ENCODE data around the gene VARS2. TPM values are rescaled to one million over a fixed set of nuclear protein-coding genes. Genes with fewer than 3 reads are reported as not detected.

VARS2 gene
- total and polyA plus RNA-seq, 9 of the 15 experiments (the other 6 are each of a cell fraction or from before 2014, with no cell fraction given), result 1.6 to 53.6 (median 29.9) TPM

- TF ChIP-seq JUND (IDR thresholded peaks at IDR 0.05; ENCODE audit: borderline replicate concordance, low read depth, low read length), result peak; percentile 23; the same call in 1 of the 2 replicates
- TF ChIP-seq JUND (tag; IDR thresholded peaks at IDR 0.05; ENCODE audit: borderline replicate concordance, low read depth, low read length), result peak; percentile 62; the same call in 2 of the 3 replicates
- no peak for TF ChIP-seq HMG20A (CRISPR knock-in tag; conservative IDR thresholded peaks at IDR 0.05)
- peak; percentile 8 to 70; a peak in 3 of 4 replicates for TF ChIP-seq TRIM24 (IDR thresholded peaks at IDR 0.05)
- no peak for TF ChIP-seq ELK3 (CRISPR knock-in tag; IDR thresholded peaks at IDR 0.05)
- TF ChIP-seq LEF1 (IDR thresholded peaks at IDR 0.05), result peak; percentile 37; the same call in 1 of the 2 replicates
- TF ChIP-seq CREM (IDR thresholded peaks at IDR 0.05; ENCODE audit: low read depth), result peak; percentile 60
- TF ChIP-seq DNMT1 (IDR thresholded peaks at IDR 0.05), result no peak
- TF ChIP-seq SFPQ (IDR thresholded peaks at IDR 0.05; ENCODE audit: low read depth, low read length), result no peak
- no peak for TF ChIP-seq POLR2AphosphoS2 (IDR thresholded peaks at IDR 0.05; ENCODE audit: low read length)
- peak; percentile 65; the same call in 1 of the 2 replicates for TF ChIP-seq GATA2 (CRISPR knock-in tag; IDR thresholded peaks at IDR 0.05)
- TF ChIP-seq GATAD2A (IDR thresholded peaks at IDR 0.05), result 0 out of 2 replicates have a peak, but pooled peaks have one; percentile 40
- TF ChIP-seq NFATC3 (IDR thresholded peaks at IDR 0.05), result no peak
- 0 out of 2 replicates have a peak, but pooled peaks have one; percentile 19 for TF ChIP-seq MTA3 (IDR thresholded peaks at IDR 0.05; ENCODE audit: borderline replicate concordance)
- TF ChIP-seq FOSL1 (tag; conservative IDR thresholded peaks at IDR 0.05), result peak; percentile 48
- TF ChIP-seq MTA1 (IDR thresholded peaks at IDR 0.05; ENCODE audit: borderline replicate concordance), result peak; percentile 50; the same call in 1 of the 2 replicates
- no peak for TF ChIP-seq U2AF1 (optimal IDR thresholded peaks at IDR 0.05; ENCODE audit: low read depth, low read length)
- 0 out of 2 replicates have a peak, but pooled peaks have one; percentile 15 for TF ChIP-seq EP400 (IDR thresholded peaks at IDR 0.05)
- no peak for TF ChIP-seq PHB2 (IDR thresholded peaks at IDR 0.05; ENCODE audit: low read depth)
- peak; percentile 98 for TF ChIP-seq ZNF121 (CRISPR knock-in tag; conservative IDR thresholded peaks at IDR 0.05)
- TF ChIP-seq CREB1 (IDR thresholded peaks at IDR 0.05), result no peak
- no peak for TF ChIP-seq CREB1 (CRISPR knock-in tag; IDR thresholded peaks at IDR 0.05)
- TF ChIP-seq FOXM1 (IDR thresholded peaks at IDR 0.05; ENCODE audit: low read depth), result peak; percentile 38; the same call in 1 of the 2 replicates
- no peak for TF ChIP-seq FOXM1 (CRISPR knock-in tag; IDR thresholded peaks at IDR 0.05; ENCODE audit: low read depth)
- no peak for TF ChIP-seq PHF8 (IDR thresholded peaks at IDR 0.05; ENCODE audit: borderline replicate concordance, low read length)
- TF ChIP-seq ZFP91 (CRISPR knock-in tag; IDR thresholded peaks at IDR 0.05), result no peak
- TF ChIP-seq CCNT2 (IDR thresholded peaks at IDR 0.05; ENCODE audit: borderline replicate concordance, extremely low read depth, insufficient read length, low read depth, low read length), result peak; percentile 60
Measured at GRCh38 chr6:30879684-30880427, 34.2 kb upstream of the VARS2 start (continued).

Measured in K562 (cell line).